GM13976 (cell line): Measurements from ENCODE around the gene TYW5.
A peak's percentile ranks its signal among the peaks of the same experiment; 100 is the strongest.

Source experiments
- DNase-seq: peaks from one replicate; pipeline ENCODE4 v3.0.0; 2012; ENCODE audit warnings: low spot score
- in situ Hi-C: fragments of 300-500 bp; cut with MboI; formaldehyde crosslinking; loops from one replicate; pipeline ENCODE4 v1.12.0; 2022; ENCODE audit warnings: low sequenced_read_pairs, mixed read lengths, inconsistent platforms; ENCODE audit not compliant: unreplicated experiment
- TF ChIP-seq, protein P1 (sequence below): IDR thresholded peaks from 2 replicates; pipeline ENCODE4 v1.5.1; 2012; ENCODE audit warnings: borderline replicate concordance, mild to moderate bottlenecking; ENCODE audit not compliant: insufficient read depth; ENCODE audit errors: extremely low read depth, missing control alignments, control extremely low read depth

TYW5 gene

DNA sequence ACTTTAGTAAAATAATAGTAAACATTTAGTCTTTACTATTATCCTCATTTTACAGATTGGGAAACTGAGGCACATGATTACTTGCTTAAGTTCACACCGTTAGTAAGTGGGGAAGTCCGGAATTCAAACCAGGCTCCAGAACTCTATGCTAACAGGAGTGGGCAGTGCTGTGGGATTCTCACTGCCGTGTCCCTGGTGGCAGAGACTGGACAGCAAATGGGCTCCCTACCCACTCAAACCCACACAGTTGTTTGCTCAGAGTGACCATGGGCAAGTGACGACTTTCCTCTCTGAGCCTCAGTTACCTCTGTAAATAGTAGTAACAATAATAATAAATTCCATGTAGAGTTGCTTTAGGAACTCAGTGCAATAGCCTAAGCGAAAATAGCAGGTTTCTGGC lies 24.1 kb upstream of the TYW5 start:
- in situ Hi-C loops, result no loop called here
- no peak for DNase-seq

DNA sequence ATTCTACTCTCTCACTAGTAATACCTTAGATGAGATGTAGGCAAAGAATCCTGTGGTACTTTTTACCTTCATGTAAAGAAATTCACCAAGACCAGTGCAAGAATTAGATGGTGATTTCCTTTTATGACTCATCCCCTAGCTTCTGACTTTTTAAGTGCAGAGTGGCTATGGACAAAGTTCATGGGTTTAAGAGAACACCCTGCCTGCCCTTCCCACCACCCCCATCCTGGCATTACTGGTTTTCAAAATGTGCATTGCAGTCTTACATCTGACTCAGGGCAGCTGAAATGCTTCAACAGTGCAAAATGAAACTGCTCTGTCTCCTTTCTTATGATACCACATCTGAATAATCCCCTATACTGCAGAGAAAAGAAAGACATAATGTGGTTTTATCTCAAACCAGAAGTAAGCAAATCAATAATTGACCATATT lies 22.7 kb upstream of the TYW5 start:
- no peak for DNase-seq
- in situ Hi-C loops, result no loop called here
- TF ChIP-seq, protein P1, sequence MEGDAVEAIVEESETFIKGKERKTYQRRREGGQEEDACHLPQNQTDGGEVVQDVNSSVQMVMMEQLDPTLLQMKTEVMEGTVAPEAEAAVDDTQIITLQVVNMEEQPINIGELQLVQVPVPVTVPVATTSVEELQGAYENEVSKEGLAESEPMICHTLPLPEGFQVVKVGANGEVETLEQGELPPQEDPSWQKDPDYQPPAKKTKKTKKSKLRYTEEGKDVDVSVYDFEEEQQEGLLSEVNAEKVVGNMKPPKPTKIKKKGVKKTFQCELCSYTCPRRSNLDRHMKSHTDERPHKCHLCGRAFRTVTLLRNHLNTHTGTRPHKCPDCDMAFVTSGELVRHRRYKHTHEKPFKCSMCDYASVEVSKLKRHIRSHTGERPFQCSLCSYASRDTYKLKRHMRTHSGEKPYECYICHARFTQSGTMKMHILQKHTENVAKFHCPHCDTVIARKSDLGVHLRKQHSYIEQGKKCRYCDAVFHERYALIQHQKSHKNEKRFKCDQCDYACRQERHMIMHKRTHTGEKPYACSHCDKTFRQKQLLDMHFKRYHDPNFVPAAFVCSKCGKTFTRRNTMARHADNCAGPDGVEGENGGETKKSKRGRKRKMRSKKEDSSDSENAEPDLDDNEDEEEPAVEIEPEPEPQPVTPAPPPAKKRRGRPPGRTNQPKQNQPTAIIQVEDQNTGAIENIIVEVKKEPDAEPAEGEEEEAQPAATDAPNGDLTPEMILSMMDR, result no peak

More for the DNA sequence above, 24.1 kb upstream of the TYW5 start:
- TF ChIP-seq, protein P1, result no peak

DNA sequence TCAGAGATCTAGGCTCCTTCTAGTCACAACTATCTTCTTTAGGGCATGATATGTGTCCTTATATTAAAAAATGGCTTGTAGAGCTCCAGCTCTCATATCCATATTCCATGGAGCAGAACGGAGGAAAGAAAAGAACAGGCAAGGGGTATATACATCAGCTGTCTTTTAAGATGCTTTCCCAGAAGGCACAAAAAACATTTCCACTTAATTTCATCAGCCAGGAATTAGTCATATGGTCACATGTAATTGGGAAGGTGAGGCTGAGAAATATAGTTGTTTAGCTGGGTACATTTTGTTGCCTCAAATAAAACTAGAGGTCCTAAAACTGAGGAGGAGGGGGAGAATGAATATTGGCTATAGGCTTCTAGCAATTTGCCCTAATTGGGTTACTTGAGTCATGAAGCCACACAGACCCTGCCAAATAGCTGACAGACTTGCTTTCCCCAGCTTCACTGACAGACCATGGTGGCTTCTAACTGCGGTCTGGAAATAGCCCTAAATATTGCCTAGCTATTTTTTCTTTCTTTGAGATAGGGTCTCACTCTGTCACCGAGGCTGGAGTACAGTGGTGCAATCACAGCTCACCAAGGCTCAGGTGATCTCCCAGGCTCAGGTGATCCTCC lies 20.1 kb upstream of the TYW5 start:
- TF ChIP-seq, protein P1, result no peak
- in situ Hi-C loops, result no loop called here
- DNase-seq, result no peak

DNA sequence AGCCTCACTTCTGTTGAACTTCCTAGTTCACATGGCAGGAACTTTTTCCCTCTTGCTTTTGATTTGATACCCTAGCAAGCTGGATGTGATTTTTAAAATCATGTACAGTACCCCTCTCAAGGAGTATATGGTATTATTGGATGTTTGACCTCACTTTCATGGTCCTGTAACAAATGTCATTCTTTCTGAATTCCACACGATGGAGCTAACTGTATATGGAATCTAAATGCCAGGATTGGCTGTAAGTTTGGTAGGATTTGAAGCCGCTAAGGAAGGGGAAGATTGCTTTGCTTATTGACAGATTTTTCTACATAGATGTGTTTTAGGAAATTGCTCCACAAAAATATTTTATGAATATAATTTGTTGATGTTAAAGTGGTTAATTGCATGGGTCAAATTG lies 18.4 kb upstream of the TYW5 start:
- in situ Hi-C loops, result no loop called here
- TF ChIP-seq, protein P1, result peak; percentile 31
- DNase-seq, result no peak

DNA sequence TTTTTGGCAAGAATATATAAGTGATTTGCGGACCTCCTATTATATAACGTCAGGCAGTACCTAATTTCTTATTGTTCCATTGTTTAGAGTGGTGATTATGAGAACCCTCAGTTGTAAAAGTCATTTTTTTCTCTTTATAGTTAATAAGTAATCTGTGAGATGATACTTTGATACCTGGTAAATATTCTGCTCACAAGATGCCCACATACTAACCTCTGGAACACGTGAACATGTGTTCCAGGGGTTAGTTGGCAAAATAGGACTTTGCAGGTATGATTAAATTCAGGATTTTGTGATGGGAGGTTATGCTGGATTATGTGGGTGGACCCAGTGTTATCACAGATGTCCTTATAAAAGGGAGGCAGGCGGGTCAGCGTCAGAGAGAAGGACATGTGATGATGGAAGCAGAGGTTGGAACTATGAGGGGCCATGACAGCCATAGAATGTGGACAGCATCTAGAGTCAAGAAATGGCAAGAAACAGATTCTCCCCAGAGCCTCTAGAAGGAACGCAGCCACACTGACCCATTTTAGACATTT lies 16.9 kb upstream of the TYW5 start:
- in situ Hi-C loops, result no loop called here
- TF ChIP-seq, protein P1, result no peak
- DNase-seq, result no peak

DNA sequence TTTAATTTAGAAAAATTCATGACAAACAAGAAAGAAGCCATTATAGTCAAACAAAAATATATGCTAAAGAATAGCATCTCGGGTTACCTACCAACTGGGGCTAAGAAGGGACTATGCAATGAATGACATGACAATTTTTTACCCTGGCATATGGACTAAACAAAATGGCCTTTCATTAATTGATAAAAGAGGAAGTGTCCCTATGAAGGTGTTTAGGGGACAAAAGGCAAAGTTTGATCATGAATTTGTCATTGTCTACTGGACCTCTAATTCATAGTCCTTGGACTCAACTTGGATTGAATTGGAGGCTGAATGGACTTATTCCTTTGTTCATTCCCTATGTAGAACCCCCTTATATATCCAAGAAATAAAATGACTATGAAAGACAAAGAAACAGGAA lies 12.8 kb upstream of the TYW5 start:
- TF ChIP-seq, protein P1, result no peak
- in situ Hi-C loops, result no loop called here
- DNase-seq, result no peak
